Measurements from ENCODE around the gene MYO5B. TPM values are rescaled to one million over a fixed set of nuclear protein-coding genes. Genes with fewer than 3 reads are reported as not detected.
"Not testable (repeated sequence)": the region's sequence is repeated elsewhere in the genome, so short reads cannot be mapped to it uniquely, and the experiment has no call there.

MYO5B gene
- polyA plus RNA-seq, 1 experiment, result 0.18 TPM

DNA sequence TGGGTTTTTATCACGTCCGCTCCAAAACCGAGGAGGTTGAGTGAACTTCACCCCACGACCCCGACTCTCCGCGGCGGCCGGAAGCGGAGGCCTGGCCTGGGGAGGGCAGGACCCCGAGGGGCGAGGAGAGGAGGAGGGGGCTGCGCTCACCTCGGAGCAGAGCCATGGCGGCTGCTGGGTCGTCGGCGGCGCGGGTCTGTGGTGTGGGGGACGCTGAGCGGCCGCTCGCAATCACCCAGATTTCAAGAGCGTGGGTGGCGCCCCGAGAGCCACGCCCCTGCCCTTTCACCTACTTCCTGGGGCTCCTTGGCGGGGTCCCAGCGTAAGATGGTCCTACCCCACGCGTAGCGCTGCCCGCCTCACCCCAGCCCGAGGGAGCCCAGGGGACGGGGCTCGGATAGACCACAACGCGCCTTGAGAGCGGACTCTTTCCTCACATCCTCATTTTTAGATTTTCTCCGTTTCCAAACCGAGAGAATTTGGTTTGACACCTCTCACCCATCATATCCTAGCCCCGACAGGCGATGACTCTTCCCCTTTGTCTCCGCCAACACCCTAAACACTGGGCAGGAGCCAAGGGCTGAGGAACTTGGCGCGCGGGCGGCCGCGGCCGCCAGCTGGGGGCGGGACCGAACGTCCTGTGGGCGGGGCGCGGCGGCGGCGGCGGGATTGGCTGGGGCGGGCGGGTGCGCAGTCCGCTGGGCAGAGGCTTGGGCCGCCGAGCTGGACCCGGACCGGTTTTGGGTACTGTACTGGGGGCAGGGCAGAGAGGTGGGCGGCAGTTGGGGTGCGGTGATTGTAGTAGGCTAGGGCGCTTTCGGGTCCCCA is 381.4 kb downstream of the MYO5B start, which contains the start of gene ACAA2:
Gene ACAA2 (minus strand): TSS at position 215 of the 828 bp plus-strand sequence. CDS start 49 bp downstream, at position 166.
- no peak for DNase-seq (ENCODE audit: low read depth)
- POLR2A ChIA-PET, result interaction anchor here (0.5 kb wide), 2 partner anchors 21 to 1653 kb away, joined by 3 to 5 read pairs; no protein-coding TSS in a partner anchor
- H3K27me3 ChIP-seq (ENCODE audit: control insufficient read depth, insufficient read depth, low read length), result no peaks in the 10 kb centered on the region
- CTCF ChIA-PET, result no interaction called here
- TF ChIP-seq CTCF (IDR thresholded peaks at IDR 0.05; ENCODE audit: insufficient read depth, low read depth, low read length), result no peak
- H3K4me3 ChIP-seq (ENCODE audit: low read depth, low read length), result peak within 1 kb of the TSS; percentile 91
- H3K36me3 ChIP-seq (ENCODE audit: control insufficient read depth, insufficient read depth, low read length), result no peaks in the 10 kb centered on the region

DNA sequence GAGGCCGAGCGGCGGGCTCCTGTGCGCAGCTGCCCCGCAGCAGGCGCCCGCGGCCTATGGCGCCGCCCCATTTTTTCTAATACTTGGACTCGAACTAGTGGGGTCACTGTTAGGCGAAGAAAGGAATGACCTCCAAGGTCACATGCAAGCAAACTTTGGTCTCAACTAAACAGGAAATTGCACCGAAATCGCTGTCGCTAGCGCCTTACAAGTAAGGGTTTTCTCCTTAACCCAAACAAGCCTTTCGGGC is 382.0 kb downstream of the MYO5B start:
- H3K36me3 ChIP-seq (ENCODE audit: control insufficient read depth, insufficient read depth, low read length), result no peaks in the 10 kb centered on the region
- H3K27me3 ChIP-seq (ENCODE audit: control insufficient read depth, insufficient read depth, low read length), result no peaks in the 10 kb centered on the region
- ChIA-PET CTCF (no interaction called here), POLR2A (no interaction called here)
- no peak for TF ChIP-seq CTCF (IDR thresholded peaks at IDR 0.05; ENCODE audit: insufficient read depth, low read depth, low read length)
- DNase-seq (ENCODE audit: low read depth), result no peak
- H3K4me3 ChIP-seq (ENCODE audit: low read depth, low read length), result peak overlapping the region; percentile 91

- Histone ChIP-seq H3K4me3 (ENCODE audit: low read depth, low read length) (peak overlapping the region; percentile 91), H3K27me3 (ENCODE audit: control insufficient read depth, insufficient read depth, low read length) (no peaks in the 10 kb centered on the region), H3K36me3 (ENCODE audit: control insufficient read depth, insufficient read depth, low read length) (no peaks in the 10 kb centered on the region)
- DNase-seq (ENCODE audit: low read depth), result no peak
- ChIA-PET POLR2A (no interaction called here), CTCF (interaction anchor here (0.9 kb wide), 1 partner anchor 46 kb away, joined by 3 read pairs; no protein-coding TSS in a partner anchor)
- no peak for TF ChIP-seq CTCF (IDR thresholded peaks at IDR 0.05; ENCODE audit: insufficient read depth, low read depth, low read length)
Observed at GRCh38 chr18:49812286-49813068, 382.5 kb downstream of the MYO5B start.

DNA sequence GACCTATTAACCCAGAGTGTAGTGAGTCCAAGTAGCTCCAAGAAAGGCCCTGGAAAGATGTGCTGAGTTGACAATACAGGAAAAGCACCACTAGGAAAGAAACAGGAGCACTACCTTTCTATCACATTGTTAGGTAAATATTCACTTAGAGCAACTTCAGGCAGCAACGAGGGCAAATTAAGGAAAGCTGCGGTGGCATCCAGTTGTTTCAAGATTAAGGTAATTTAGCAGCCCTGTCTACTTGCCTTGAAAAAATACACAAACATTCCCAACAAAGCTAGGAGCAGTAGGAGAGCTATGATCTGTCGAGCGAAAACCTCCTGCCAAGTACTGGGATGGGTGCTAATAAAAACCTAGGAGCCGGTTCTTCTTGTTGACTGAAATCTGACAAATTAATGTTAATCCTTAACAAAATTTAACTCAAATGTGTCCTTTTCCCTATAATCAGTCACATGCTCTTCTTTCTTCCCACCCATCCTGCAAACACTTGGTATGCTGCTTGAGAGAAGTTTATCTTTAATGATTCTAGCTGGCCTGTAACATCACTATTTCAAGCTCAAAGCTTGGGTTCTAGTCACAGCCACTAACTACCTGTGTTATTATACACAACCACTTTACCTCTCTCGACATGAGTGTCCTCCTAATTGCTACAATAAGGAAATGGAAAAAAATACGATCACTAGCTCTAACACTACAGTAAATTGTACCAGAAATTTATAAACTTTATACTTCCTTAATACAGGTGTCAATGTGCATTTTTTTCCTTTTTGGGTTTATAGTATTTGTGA is 383.6 kb downstream of the MYO5B start:
- TF ChIP-seq CTCF (IDR thresholded peaks at IDR 0.05; ENCODE audit: insufficient read depth, low read depth, low read length), result no peak

DNA sequence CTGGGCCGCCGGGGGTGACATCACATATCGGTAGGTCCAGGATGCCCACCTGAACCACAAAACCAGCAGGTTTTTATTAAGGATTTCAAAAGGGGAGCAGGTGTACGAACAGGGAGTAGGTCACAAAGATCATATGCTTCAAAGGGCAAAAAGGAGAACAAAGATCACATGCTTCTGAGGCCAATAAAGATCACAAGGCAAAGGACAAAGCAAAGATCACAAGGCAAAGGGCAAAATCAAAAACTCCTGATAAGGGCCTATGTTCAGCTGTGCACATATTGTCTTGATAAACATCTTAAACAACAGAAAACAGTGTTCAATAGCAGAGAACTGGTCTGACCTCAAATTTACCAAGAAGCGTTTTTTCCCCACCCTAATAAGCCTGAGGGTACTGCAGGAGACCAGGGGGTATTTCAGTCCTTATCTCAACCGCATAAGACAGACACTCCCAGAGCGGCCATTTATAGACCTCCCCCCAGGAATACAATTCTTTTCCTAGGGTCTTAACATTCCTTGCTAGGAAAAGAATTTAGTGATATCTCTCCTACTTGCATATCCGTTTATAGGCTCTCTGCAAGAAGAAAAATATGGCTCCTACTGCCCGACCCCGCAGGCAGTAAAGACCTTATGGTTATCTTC is 386.3 kb downstream of the MYO5B start:
- H3K4me3 ChIP-seq (ENCODE audit: low read depth, low read length); POLR2A ChIA-PET: not testable (repeated sequence)
- CTCF ChIA-PET, result interaction anchor here (1.8 kb wide), 1 partner anchor 50 kb away, joined by 4 read pairs; no protein-coding TSS in a partner anchor

More for the DNA sequence above, 383.6 kb downstream of the MYO5B start:
- no peak overlapping the region for H3K4me3 ChIP-seq (ENCODE audit: low read depth, low read length)
- H3K27me3 ChIP-seq (ENCODE audit: control insufficient read depth, insufficient read depth, low read length), result no peaks in the 10 kb centered on the region
- DNase-seq (ENCODE audit: low read depth), result no peak
- H3K36me3 ChIP-seq (ENCODE audit: control insufficient read depth, insufficient read depth, low read length), result no peaks in the 10 kb centered on the region
- CTCF ChIA-PET, result interaction anchor here (0.7 to 1.3 kb wide), 6 partner anchors 16 to 300 kb away, joined by 3 to 4 read pairs (median 3); no protein-coding TSS in a partner anchor
- POLR2A ChIA-PET, result interaction anchor here (0.6 kb wide), 1 partner anchor 352 kb away, joined by 5 read pairs; no protein-coding TSS in a partner anchor

More for the DNA sequence above, 386.3 kb downstream of the MYO5B start:
- not testable (repeated sequence) for DNase-seq (ENCODE audit: low read depth); H3K27me3 ChIP-seq (ENCODE audit: control insufficient read depth, insufficient read depth, low read length); H3K36me3 ChIP-seq (ENCODE audit: control insufficient read depth, insufficient read depth, low read length)
